ENCODE measurements around the gene PCNT. TPM values are rescaled to one million over a fixed set of nuclear protein-coding genes. Genes with fewer than 3 reads are reported as not detected.
A peak's percentile ranks its signal among the peaks of the same experiment; 100 is the strongest.

Gene PCNT
- total RNA-seq, 1 experiment from 2014 or later, result 39.6 TPM

DNA sequence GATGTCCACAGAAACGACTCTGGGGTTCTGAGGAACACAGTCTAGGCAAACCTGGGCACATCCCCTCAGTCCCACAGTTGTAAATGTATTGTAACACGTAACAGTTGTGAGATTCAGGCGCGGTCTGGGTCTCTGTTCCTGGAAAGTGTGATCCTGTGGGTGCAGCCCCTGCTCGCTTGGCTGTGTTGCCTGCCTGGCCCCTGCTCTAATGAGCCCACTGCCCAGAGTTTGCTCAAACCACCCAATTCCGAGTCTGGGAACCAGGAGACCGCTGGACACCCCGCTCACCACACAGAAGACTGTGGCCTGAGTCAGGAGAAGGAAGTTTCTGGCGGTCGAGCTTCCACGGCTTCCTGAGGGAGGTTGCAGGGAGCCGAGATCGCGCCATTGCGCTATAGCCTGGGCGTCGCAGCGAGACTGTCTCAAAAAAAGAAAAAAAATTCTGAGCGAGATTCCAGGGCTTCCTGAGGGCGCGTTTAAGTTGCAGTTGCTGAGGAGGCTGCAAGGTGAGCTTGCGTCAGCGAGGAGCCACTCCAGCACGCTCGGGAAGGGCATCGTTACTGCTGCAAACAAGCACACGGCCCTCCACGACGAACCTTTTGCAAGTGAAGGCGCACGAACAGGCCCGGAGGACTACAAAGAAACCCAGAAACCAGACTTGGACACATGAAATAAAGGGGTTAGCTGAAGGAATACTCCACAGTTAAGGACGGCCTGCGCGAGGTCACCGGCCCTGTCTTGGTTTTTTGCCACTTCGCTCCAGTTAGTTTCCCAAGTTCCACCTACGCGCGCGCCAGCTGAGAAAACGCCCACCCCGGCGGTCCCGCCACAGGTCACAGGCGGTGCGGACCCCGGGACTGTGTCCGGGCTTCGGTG is 1.4 kb upstream of the PCNT start:
- Histone ChIP-seq H2AK5ac (ENCODE audit: insufficient read length, low read length) (no peak overlapping the region), H2BK120ac (ENCODE audit: low read depth, low read length, poor library complexity, severe bottlenecking) (no peak overlapping the region), H3K9ac (ENCODE audit: extremely low read depth, insufficient read length, low read length) (peak overlapping the region; percentile 96), H3K27ac (ENCODE audit: insufficient read length, low read depth, low read length) (no peak overlapping the region), H3K27me3 (ENCODE audit: insufficient read depth, low read length) (no peaks in the 10 kb centered on the region), H2BK12ac (ENCODE audit: insufficient read length, low read depth, low read length) (no peak overlapping the region), H3K23ac (ENCODE audit: insufficient read length, low read depth, low read length) (no peak overlapping the region), H3K18ac (ENCODE audit: insufficient read length, low read depth, low read length) (peak overlapping the region; percentile 70), H2BK20ac (ENCODE audit: low read depth, low read length, poor library complexity, severe bottlenecking) (no peak overlapping the region), H4K5ac (ENCODE audit: insufficient read length, low read depth, low read length) (no peak overlapping the region), H2AFZ (ENCODE audit: low read length) (no peak overlapping the region), H3K56ac (ENCODE audit: insufficient read length, low read depth, low read length) (no peak overlapping the region), H4K91ac (ENCODE audit: insufficient read length, low read depth, low read length) (no peak overlapping the region), H3K4me2 (ENCODE audit: insufficient read depth, insufficient read length, low read length) (peak overlapping the region; percentile 97), H4K8ac (replicated peaks; ENCODE audit: insufficient read length, low read depth, low read length) (no peak overlapping the region), H3K4me1 (ENCODE audit: insufficient read depth, low read length) (peaks cover 7% of the 10 kb centered on the region; the same call in 1 of the 2 replicates), H2BK5ac (ENCODE audit: insufficient read length, low read length) (no peak overlapping the region), H3K9me3 (ENCODE audit: control insufficient read depth, low read depth, low read length) (no peaks in the 10 kb centered on the region), H3K4ac (ENCODE audit: low read depth, low read length) (no peak overlapping the region), H3T11ph (ENCODE audit: low read length) (no peak overlapping the region), H3K23me2 (ENCODE audit: insufficient read length, low read depth, low read length, poor library complexity, severe bottlenecking) (peaks cover 17% of the 10 kb centered on the region), H3K79me1 (ENCODE audit: insufficient read depth, low read depth, low read length, poor library complexity, severe bottlenecking) (peaks cover 2% of the 10 kb centered on the region), H2BK15ac (ENCODE audit: low read depth, low read length) (no peak overlapping the region), H3K79me2 (ENCODE audit: insufficient read depth, low read length) (peaks cover 15% of the 10 kb centered on the region; the same call in 1 of the 2 replicates), H4K20me1 (ENCODE audit: control insufficient read depth, insufficient read depth, insufficient read length) (no peaks in the 10 kb centered on the region), H3K14ac (ENCODE audit: insufficient read depth, low read length) (peak overlapping the region; percentile 81)
- no peaks in the 10 kb centered on the region for H3K9me3 Mint-ChIP-seq
- no CpG with 5 or more reads among the region's 50 CpGs for WGBS (ENCODE audit: extremely low coverage, insufficient read length, low lambda C conversion rate)
- TF ChIP-seq, protein P1, sequence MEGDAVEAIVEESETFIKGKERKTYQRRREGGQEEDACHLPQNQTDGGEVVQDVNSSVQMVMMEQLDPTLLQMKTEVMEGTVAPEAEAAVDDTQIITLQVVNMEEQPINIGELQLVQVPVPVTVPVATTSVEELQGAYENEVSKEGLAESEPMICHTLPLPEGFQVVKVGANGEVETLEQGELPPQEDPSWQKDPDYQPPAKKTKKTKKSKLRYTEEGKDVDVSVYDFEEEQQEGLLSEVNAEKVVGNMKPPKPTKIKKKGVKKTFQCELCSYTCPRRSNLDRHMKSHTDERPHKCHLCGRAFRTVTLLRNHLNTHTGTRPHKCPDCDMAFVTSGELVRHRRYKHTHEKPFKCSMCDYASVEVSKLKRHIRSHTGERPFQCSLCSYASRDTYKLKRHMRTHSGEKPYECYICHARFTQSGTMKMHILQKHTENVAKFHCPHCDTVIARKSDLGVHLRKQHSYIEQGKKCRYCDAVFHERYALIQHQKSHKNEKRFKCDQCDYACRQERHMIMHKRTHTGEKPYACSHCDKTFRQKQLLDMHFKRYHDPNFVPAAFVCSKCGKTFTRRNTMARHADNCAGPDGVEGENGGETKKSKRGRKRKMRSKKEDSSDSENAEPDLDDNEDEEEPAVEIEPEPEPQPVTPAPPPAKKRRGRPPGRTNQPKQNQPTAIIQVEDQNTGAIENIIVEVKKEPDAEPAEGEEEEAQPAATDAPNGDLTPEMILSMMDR (conservative IDR thresholded peaks at IDR 0.05), result no peak
- no peak for DNase-seq
- H3K4me1 Mint-ChIP-seq, result peaks cover 43 to 47% of the 10 kb centered on the region in 2 experiments
- peak overlapping the region; percentile 94 to 98 for H3K4me3 Mint-ChIP-seq
- H3K36me3 Mint-ChIP-seq (ENCODE audit: insufficient read depth in 1 of 3, low read depth in 3 of 3), result peaks cover 26 to 35% (median 29%) of the 10 kb centered on the region in 3 experiments
- H3K27ac Mint-ChIP-seq, result peak overlapping the region; percentile 82 to 99 (median 98); a peak in 6 of 7 replicates
- H3K27me3 Mint-ChIP-seq (ENCODE audit: low read depth), result no peaks in the 10 kb centered on the region

Measured in H9 (cell line).